Inflammatory macrophage treated with lipopolysaccharide for 4 hours (primary cell): ENCODE results near the gene TIGD4.

Experiments
- DNase-seq: peaks from one replicate; pipeline ENCODE4 v3.0.0-alpha.2; 2020

Gene TIGD4

GRCh38 chr4:152779513-152780266 is at the start of gene TIGD4, which contains the start of gene ARFIP1:
Gene TIGD4, minus strand, starts transcription at chr4:152779730. Its CDS starts 8,726 bp downstream, at chr4:152771004.
Gene ARFIP1, plus strand, starts transcription at chr4:152779954. Its CDS starts 49,680 bp downstream, at chr4:152829634.
- DNase-seq: peak; percentile 96

- DNase-seq: no peak
Observed at GRCh38 chr4:152828122-152828521, 48.6 kb upstream of the TIGD4 start.

- no peak for DNase-seq
Observed at GRCh38 chr4:152825336-152825735, 45.8 kb upstream of the TIGD4 start.

- no peak for DNase-seq
Observed at GRCh38 chr4:152824561-152824960, 45.0 kb upstream of the TIGD4 start.

- DNase-seq: no peak
Observed at GRCh38 chr4:152822323-152822722, 42.8 kb upstream of the TIGD4 start.

GRCh38 chr4:152820073-152820472 is 40.5 kb upstream of the TIGD4 start:
- DNase-seq: no peak

GRCh38 chr4:152819026-152819645 is 39.6 kb upstream of the TIGD4 start:
- DNase-seq: no peak

GRCh38 chr4:152817331-152817730 is 37.8 kb upstream of the TIGD4 start:
- DNase-seq: peak; percentile 66

- peak; percentile 75 for DNase-seq
Observed at GRCh38 chr4:152815078-152815477, 35.5 kb upstream of the TIGD4 start.

- no peak for DNase-seq
Observed at GRCh38 chr4:152810715-152811287, 31.3 kb upstream of the TIGD4 start.

- DNase-seq: no peak
Observed at GRCh38 chr4:152808670-152809069, 29.1 kb upstream of the TIGD4 start.

GRCh38 chr4:152807294-152807829 is 27.8 kb upstream of the TIGD4 start:
- peak; percentile 15 for DNase-seq

GRCh38 chr4:152806501-152807125 is 27.1 kb upstream of the TIGD4 start:
- DNase-seq: no peak

- DNase-seq: no peak
Observed at GRCh38 chr4:152805818-152806217, 26.3 kb upstream of the TIGD4 start.

GRCh38 chr4:152805071-152805650 is 25.6 kb upstream of the TIGD4 start:
- peak; percentile 27 for DNase-seq

- DNase-seq: no peak
Observed at GRCh38 chr4:152803541-152803940, 24.0 kb upstream of the TIGD4 start.

- DNase-seq: no peak
Observed at GRCh38 chr4:152795891-152796290, 16.4 kb upstream of the TIGD4 start.

- DNase-seq: no peak
Observed at GRCh38 chr4:152786627-152787026, 7.1 kb upstream of the TIGD4 start.

GRCh38 chr4:152785639-152786615 is 6.4 kb upstream of the TIGD4 start:
- DNase-seq: peak; percentile 73

GRCh38 chr4:152784490-152785350 is 5.2 kb upstream of the TIGD4 start:
- DNase-seq: no peak
